ENCODE results near the gene NANOS1.
"Not testable (repeated sequence)": the region's sequence is repeated elsewhere in the genome, so short reads cannot be mapped to it uniquely, and the experiment has no call there.

Gene NANOS1

DNA sequence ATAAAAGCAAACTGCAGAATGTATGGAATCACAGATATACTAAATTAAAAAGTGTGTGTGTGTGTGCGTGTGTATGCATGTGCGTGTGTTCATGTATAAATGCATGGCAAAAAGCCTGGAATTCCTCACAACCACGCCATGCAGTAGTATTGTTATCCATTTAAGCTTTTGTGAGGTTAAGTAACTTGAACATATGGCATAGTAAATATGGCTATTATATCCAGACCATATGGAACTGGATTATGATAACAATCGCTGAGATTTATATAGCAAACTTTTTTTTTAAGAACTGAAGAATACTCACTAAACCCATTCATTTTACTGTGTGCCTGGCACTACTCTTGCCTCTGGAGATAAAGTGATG lies 22.3 kb upstream of the NANOS1 start:
- DNase-seq (ENCODE audit: low read depth in 2 of 2) = no peak

DNA sequence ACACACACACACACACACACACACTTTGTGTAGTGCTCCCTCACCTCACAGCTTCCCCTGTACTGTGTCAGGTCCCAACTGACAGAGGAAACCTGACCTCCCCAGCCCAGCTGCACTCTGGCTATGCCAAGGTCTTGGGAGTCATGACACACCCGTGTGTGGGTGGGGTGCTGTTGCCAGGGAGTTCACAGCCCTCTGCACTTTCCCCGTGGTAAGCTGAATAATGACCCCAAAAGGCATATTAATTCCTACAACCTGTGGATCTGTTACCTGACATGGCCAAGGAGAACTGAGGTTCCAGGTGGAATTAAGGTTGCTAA lies 8.9 kb upstream of the NANOS1 start:
- DNase-seq (ENCODE audit: low read depth in 2 of 2) = peak in 1 of 2 donors; percentile 16

DNA sequence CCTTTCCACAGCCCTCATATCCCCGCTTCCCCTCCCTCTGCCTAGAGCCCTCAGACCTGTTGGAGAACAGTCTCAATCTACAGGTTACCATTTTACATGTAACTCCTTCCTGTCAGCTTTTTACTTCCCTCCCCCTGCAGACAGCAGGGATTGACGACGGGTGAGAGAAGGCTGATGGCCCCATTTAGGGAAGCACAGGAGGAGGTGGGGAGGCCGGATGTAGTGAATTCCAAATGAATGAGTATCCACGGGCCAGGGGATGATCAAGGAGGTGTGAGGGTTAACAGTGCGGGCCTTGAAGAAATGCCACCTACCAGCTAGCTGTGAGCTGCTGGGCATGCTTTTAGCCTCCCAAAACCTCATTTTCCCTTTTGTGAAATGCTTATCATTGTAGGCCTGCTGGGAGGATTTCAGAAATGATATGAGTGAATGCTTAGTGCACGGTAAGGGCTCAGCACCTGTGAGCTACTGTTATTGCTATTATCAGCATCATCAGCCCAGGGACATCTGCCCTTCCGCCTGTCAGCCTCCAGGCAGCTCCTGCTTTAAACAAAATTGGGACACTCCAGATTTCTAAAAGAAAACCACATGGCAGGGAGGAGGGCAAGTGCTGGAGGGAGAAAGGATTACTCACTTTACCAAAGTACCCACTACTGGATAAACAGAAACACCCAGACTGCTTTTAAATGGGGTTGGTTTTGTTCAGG lies 6.5 kb upstream of the NANOS1 start:
- no peak for DNase-seq (ENCODE audit: low read depth in 2 of 2)

DNA sequence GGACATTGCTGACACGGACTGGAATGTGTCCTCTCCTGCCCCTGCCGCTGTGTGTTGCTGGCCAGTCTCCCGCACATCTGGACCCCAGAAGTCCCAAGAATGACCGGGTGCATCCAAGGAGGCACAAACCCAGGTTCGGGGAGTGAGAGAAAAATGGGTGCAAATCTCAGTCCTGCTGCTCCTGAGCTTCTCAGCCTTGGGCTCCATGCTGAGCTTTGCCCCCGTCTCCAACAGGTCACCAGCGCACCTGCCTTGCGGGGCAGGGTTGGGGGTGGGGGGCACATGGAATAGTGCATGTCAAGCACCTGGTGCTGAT lies 6.0 kb upstream of the NANOS1 start:
- no peak for DNase-seq (ENCODE audit: low read depth in 2 of 2)

DNA sequence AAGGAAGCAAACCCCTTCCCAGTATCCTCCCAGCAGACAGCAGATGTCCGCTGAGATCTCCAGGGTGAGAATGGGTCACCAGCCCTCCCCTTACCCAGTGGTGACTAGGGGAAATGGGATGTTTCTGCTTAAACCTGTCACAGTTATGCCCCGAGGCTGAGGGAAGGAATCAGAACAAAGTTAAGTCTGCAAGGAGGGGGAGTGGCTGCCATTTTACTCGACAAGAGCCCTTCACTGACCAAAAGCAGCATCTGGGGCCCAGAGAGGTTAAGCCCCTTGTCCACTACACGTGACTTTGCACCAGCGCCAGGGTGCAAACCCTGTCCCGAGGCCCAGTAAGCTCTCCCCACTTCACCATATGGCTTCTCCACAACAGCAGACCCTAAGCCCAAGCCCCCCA lies 4.6 kb upstream of the NANOS1 start:
- no peak for DNase-seq (ENCODE audit: low read depth in 2 of 2)

DNA sequence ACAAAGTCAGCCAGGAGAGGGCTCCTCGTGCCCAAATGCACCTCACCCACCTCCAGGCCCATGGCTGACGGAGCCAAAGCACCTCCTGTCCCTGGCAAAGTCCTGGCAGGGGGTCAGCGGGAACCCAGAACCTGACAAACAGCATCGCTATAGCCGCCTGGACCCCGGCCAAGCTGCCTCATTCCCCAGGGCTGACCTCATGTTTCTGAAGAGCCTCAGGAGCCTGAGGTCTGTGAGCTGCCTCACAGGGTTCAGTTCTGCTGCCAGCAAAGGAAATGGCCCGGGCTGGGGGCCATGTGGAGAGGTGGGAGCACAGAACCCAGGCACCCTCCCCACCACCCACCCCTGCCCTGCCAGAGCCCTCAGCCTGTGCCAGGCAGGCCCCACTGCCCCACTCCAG lies 4.2 kb upstream of the NANOS1 start:
- DNase-seq (ENCODE audit: low read depth in 2 of 2) = no peak

DNA sequence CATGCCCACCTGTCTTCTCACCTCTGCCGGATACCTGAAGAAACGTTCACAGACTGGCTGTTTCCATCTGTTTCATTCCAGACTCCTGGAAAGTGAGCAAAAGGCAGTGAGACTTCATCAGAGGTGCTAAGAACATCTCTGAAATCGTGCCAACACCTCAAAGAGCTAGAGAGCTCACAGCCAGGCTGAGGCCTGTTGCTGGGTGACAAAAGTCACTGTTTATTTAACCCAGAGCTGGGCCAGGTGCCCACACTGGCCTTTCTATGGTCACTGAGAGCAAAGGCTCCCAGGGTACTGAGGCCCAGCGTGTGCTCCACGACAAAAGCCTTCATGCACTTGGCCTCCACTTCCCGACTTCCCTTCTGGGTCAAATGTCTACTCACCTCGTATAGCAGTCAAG lies 3.7 kb upstream of the NANOS1 start:
- DNase-seq (ENCODE audit: low read depth in 2 of 2) = no peak

DNA sequence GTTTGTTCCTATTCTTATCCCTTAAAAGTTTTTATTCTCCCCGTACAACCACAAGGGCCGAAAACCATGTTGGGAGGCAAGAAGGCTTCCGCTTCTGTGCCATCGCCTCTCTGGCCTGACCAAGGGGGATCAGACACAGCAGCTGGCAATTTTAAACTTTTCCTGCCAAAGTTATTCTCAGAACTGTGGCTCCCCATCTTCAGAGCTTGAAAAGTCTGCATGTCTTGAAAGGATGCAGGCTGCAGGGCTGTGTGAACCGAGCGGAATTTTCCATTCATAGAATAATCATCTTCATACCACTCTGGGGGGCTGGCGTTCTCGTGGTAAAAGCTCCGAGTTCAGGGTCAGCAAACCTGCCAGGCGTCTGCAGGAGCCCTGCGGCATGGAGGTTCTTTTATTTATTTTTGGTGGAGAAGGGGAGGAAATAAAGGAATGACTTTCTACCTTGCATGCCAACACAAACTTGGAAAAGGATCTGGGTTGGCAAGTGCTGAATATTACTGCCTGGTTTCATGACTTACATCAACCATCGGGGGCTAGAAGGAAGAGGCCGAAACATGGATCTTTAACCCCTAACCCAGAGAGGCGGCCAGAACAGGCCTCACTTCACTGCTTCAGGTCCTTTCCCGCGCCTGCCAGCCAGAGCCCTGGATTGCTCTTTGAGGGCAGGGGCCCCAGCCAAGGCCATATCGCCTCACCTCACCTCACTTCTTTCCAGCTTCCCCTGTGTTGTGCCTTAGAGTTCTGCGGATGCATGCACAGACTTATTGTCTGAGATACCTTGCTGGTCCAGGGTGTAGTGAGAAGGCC lies 3.0 kb upstream of the NANOS1 start:
- DNase-seq (ENCODE audit: low read depth in 2 of 2) = no peak

DNA sequence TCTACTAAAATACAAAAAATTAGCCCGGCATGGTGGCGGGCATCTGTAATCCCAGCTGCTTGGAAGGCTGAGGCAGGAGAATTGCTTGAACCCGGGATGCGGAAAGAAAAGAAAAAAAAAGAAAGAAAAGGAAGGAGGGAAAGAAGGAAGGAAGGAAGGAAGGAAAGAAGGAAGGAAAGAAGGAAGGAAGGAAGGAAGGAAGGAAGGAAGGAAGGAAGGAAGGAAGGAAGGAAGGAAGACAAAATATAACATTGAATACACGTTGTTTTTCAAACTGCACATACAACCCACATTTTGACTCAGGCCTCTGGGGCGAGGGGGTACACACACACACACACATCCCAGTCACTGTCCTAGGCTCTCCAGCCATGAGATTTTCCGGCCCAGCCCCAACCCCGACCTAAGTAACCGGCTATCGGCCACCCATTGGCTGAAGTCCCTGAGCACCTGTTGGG lies 1.0 kb upstream of the NANOS1 start:
- DNase-seq (ENCODE audit: low read depth in 2 of 2) = not testable (repeated sequence)

DNA sequence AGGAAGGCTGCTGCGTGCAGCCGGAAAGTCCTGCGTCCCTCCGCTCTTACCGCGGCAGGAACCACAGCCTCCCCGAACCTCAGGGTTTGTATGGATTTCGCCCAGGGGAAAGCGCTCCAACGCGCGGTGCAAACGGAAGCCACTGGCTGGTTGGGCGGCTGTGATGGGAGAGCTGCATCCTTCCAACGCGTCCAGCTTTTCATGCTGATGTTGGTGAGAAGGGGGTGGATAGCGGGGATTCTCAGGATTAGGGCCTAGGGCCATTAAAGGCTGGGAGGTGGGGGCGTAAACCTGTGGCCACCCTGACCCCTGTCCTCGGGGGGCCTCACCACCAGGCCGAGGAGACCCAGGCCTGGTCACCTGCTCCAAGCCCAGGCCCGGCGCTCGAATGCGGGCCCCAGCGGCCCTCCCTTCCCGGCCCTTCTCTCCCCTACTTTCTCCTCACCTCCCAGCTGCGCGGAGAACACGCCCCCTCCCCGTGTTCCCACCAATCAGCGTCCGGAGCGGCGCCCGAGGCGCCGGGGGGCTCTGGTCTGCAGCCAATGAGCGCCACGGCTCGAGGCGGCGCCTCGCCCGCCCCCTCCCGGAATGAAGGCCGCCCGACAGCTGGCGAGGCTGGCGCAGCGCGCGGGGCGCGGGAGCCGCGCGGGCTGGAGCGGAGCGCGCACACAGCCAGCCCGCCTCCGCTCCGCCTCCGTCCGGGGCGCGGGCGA lies 458 bp upstream of the NANOS1 start:
- DNase-seq (ENCODE audit: low read depth in 2 of 2) = peak; percentile 61 to 76

DNA sequence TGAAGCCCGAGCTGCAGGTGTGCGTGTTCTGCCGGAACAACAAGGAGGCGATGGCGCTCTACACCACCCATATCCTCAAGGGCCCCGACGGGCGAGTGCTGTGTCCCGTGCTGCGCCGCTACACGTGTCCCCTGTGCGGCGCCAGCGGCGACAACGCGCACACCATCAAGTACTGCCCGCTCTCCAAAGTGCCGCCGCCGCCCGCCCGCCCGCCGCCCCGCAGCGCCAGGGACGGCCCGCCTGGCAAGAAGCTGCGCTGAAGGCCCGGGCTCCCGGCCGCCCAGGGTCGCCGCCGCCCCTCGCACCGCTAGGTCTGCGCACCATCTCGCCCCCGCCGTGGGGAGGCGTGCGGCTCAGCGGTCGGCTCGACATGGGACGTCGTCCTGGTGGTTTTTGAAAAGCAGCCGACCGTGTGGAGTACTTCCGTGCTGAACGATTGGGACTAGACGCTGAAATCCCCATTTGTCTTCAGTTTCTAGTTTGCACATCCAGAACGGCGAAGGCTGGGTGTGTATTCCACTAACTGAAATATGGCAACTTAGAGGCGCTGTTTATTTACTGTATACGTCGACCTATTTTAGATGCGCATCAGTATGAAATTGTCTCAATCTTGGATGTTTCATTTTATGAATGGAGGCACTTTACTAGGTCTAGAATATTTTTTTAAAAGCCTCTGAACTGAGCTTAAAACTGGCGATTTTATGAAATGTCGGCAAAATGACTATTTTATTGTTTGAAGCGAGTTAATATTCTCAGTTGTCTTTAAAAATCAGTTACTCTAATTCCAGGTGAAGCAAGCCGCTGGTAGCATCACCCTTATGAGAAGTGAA lies 1.1 kb downstream of the NANOS1 start:
- DNase-seq (ENCODE audit: low read depth in 2 of 2) = peak; percentile 40 to 47

DNA sequence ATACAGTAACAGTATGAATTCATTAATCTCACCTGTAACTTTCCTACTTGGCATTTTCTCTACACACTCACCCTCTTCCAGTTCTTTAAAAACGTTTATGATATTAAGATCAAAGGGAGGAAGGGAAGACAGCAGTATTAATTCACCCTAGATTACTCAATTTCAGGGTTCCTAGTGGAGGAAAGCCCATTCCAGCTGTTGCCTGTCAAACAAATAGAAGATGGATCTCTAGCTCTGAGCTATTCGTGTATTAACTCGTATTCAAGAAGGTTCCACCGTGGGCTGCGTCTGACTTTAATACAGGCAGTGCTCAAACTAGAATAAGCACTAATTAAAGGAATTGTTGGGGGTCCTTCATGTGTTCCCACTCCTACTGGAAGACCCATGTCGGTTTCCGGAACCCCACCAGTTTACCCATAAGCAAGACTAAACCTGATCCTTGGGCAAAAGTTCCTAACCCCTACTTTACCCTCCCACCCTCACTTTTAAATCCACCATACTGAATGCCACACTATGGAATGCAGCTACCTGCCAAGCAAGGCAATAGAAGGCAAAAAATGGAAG lies 2.1 kb downstream of the NANOS1 start:
- no peak for DNase-seq (ENCODE audit: low read depth in 2 of 2)

DNA sequence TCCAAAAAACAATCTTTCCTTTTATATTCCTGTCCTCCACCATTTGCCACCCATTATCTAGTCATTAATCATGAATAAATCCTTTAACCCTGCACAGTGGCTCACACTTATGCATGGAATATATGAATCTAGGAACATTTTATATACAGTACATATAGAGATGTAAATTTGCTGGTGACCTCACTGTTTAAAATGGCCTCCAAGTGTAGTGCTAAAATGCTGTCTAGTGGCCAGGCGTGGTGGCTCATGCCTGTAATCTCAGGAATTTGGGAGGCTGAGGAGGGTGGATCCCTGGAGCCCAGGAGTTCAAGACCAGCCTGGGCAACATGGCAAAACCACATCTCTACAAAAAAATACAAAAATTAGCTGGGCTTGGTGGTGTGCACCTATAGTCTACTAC lies 9.6 kb downstream of the NANOS1 start:
- no peak for DNase-seq (ENCODE audit: low read depth in 2 of 2)

DNA sequence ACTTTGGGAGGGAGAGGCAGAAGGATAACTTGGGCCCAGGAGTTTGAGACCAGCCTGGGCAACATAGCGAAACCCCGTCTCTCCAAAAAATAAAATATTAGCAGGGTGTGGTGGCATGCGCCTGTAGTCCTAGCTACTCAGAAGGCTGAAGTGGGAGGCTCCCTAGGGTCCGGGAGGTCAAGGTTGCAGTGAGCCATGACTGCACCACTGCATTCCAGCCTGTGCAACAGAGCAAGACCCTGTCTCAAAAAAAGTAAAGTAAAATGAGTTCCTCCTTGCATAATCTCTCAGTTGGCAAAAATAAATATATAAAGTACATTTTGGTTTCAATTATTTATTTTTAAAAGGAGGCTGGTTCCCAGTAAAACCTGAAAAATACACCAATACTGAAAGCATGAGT lies 11.8 kb downstream of the NANOS1 start:
- no peak for DNase-seq (ENCODE audit: low read depth in 2 of 2)

DNA sequence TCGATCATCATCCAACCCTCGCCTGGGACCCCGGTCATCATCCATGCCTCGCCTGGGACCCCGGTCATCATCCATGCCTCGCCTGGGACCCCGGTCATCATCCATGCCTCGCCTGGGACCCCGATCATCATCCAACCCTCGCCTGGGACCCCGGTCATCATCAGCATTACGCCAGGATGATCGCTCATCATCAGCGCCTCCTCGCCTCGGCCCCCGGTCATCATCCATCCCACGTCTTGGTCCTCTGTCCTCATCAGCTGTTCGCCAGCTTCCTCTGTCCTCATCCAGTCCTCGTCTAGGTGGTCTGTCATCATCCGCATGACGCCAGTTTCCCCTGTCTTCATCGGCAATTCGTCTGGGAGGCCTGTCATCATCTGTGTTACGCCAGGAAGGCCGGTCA lies 12.7 kb downstream of the NANOS1 start:
- DNase-seq (ENCODE audit: low read depth in 2 of 2) = no peak

DNA sequence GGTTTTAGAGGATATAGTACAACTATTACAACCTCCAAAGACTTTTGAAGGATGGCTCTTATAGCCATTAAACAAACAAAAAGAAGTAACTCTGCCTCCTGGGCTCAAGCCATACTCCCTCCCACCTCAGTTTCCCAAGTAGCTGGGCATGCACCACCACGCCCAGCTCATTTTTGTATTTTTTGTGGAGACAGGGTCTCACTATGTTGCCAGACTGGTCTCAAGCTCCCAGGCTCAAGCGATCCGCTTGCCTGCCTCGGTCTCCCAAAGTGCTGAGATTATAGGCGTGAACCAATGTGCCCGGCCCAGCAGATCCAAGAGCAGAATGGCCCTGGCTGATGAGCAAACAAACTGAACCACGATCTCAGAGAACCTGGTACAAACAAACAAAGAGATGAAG lies 16.0 kb downstream of the NANOS1 start:
- DNase-seq (ENCODE audit: low read depth in 2 of 2) = no peak

DNA sequence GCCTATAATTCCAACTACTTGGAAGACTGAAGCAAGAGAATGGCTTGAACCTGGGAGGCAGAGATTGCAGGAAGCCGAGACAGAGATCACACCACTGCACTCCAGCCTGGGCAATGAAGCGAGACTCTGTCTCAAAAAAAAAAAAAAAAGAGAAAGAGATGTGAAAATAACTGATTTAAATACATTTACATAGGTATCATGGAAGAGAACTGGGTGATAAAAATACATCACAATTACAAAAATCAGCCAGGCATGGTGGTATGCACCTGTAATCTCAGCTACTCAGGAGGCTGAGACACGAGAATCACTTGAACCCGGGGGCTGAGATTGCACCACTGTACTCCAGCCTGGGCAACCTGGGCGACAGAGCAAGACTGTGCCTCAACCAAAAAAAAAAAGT lies 19.8 kb downstream of the NANOS1 start:
- no peak for DNase-seq (ENCODE audit: low read depth in 2 of 2)

DNA sequence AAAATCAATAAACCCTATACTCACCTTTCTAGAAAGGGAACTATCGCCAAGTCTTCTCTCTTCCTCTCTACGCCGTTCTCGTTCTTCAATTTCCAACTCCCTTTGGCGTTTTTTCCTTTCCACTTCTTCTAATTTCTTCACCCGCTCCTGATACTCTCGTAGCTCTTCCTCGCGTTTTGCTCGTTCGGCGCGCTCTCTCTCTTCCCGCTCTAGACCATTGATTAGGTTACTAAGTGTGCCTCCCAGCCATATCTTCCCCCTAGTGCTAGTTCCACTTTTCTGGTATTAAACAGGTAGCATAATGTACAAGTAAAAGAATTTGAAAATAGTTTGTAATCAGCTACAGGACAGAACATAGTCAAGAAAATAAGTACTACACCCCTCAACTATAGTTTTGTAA lies 20.3 kb downstream of the NANOS1 start:
- no peak for DNase-seq (ENCODE audit: low read depth in 2 of 2)

DNA sequence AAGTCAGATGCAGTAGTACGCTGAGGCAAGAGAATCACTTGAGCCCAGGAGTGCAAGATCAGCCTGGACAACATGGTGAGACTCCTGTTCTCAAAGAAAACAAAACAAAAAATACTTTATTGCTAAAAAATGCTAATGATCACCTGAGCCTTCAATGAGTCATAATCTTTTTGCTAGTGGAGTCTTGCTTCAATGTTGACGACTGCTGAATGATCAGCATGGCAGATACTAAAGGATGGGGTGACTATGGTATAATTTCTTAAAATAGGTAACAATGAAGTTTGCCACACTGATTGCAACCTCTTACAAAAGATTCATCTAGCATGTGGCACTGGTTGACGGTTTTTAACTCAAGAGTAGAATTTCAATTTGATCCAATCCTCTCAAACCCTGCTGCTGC lies 22.3 kb downstream of the NANOS1 start:
- DNase-seq (ENCODE audit: low read depth in 2 of 2) = no peak

DNA sequence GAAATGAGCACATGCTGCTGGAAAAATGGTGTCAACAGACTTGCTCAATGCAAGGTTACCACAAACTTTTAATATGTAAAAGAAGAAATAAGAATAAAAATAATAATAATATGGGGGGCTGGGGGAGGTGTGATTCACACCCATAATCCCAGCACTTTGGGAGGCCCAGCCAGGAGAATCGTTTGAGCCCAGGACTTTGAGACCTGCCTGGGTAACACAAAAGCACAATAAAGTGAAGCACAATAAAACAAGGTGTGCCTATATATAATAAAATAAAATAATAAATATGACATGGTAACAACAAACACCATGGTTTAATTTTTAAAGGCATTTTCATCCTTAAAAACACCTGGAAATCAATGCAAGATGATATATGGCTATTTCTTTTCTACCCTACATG lies 26.0 kb downstream of the NANOS1 start:
- DNase-seq (ENCODE audit: low read depth in 2 of 2) = no peak

DNA sequence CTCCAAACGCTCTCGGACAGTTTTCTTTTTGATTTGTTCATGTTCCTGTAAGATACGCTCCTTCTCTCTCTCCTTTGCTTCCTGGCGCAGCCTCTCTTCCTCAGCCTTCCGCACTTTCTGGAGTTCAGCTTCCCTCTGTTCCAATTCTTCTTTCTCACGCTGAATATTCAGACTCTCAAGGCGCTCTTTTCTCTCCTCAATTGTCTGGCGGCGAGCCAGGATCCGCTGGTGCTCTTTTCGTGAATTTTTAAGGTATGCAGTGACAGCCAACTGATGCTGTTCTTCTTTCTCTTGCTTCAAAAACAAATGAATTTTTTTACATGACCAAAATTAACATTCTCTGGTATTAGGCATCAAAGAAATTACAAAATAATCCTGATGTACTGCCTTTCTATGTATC lies 28.5 kb downstream of the NANOS1 start:
- no peak for DNase-seq (ENCODE audit: low read depth in 2 of 2)

DNA sequence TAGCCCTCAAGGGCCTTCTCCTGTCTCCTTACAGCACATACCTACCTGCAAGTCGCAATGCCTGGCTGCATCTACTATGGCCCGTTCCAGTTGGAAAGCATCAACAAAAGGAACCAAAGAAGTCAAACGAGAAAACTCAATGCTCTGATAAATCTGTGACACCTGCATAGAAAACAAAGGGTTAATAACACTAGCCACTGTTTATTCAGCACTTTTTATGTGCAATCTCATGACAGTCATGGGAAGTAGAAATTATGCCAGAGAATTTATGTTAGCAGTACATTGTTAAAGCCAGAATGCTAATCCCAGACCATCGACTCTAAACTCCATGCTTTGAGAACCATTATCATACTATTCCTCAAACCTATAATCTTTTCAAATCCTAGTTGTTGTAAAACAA lies 30.0 kb downstream of the NANOS1 start:
- no peak for DNase-seq (ENCODE audit: low read depth in 2 of 2)
